ENCODE results near the gene MRFAP1L1.

- TF ChIP-seq, protein P1, sequence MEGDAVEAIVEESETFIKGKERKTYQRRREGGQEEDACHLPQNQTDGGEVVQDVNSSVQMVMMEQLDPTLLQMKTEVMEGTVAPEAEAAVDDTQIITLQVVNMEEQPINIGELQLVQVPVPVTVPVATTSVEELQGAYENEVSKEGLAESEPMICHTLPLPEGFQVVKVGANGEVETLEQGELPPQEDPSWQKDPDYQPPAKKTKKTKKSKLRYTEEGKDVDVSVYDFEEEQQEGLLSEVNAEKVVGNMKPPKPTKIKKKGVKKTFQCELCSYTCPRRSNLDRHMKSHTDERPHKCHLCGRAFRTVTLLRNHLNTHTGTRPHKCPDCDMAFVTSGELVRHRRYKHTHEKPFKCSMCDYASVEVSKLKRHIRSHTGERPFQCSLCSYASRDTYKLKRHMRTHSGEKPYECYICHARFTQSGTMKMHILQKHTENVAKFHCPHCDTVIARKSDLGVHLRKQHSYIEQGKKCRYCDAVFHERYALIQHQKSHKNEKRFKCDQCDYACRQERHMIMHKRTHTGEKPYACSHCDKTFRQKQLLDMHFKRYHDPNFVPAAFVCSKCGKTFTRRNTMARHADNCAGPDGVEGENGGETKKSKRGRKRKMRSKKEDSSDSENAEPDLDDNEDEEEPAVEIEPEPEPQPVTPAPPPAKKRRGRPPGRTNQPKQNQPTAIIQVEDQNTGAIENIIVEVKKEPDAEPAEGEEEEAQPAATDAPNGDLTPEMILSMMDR (IDR thresholded peaks at IDR 0.05), result no peak
- no peak for TF ChIP-seq EZH2 (IDR thresholded peaks at IDR 0.05; ENCODE audit: borderline replicate concordance, insufficient read depth, low read depth, low read length, poor library complexity, severe bottlenecking)
These were observed 11.5 kb upstream of the MRFAP1L1 start for GRCh38 chr4:6721121-6721520.
